ENCODE measurements around the gene SFTA2. TPM values are rescaled to one million over a fixed set of nuclear protein-coding genes. Genes with fewer than 3 reads are reported as not detected.

Gene SFTA2
- total and polyA plus RNA-seq, 3 donors from 2014 or later = 0.94 TPM; not detected in 2

DNA sequence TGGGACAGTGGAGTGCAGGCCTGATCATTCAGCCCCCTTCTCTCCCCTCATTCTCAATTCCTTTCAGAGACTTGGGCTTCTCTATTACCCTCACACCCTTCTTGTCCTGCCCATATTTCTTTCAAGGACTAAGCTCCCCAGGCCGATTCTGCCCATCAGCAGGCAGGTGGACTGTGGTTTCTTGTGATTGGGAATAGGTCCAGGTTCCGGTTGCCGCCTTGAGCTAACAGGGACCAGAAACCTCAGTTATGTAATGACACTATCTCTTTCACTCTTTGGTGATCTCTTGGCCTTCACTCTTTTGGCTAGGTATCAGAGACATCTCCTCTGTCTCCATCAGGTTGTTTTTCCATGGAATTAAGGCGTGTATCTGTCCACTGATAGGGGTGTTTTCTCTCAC lies 15.3 kb upstream of the SFTA2 start:
- Histone ChIP-seq H3K36me3 (ENCODE audit: low read depth, missing control alignments) (no peaks in the 10 kb centered on the region), H3K27me3 (no peaks in the 10 kb centered on the region), H3K27ac (no peak overlapping the region), H3K4me1 (no peaks in the 10 kb centered on the region), H3K4me3 (no peak overlapping the region), H3K9me3 (no peaks in the 10 kb centered on the region)
- 84 to 93% methylated on average over 4 of the region's 4 CpGs for WGBS, 2 donors
- TF ChIP-seq, protein P1, sequence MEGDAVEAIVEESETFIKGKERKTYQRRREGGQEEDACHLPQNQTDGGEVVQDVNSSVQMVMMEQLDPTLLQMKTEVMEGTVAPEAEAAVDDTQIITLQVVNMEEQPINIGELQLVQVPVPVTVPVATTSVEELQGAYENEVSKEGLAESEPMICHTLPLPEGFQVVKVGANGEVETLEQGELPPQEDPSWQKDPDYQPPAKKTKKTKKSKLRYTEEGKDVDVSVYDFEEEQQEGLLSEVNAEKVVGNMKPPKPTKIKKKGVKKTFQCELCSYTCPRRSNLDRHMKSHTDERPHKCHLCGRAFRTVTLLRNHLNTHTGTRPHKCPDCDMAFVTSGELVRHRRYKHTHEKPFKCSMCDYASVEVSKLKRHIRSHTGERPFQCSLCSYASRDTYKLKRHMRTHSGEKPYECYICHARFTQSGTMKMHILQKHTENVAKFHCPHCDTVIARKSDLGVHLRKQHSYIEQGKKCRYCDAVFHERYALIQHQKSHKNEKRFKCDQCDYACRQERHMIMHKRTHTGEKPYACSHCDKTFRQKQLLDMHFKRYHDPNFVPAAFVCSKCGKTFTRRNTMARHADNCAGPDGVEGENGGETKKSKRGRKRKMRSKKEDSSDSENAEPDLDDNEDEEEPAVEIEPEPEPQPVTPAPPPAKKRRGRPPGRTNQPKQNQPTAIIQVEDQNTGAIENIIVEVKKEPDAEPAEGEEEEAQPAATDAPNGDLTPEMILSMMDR (IDR thresholded peaks at IDR 0.05) = no peak
- no peak for TF ChIP-seq POLR2A (IDR thresholded peaks at IDR 0.05)
- intact Hi-C loops (cut with DNase I; ENCODE audit: low total_unique reads) = no loop called here
- no peak for DNase-seq

DNA sequence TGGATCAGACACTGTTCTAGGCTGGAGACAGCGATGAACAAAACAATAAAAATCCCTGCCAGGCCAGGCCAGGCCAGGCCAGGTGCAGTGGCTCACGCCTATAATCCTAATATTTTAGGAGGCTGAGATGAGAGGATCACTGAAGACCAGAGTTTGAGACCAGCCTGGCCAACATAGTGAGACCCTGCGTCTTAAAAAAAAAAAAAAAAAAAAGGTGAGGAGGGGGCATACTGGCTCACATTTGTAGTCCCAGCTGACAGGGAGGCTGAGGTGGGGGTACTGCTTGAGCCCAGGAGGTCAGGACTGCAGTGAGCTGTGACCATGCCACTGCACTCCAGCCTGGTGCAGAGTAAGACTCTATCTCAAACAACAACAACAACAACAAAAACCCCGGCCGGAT lies 13.3 kb upstream of the SFTA2 start:
- intact Hi-C loops (cut with DNase I; ENCODE audit: low total_unique reads) = no loop called here
- no peaks in the 10 kb centered on the region for H3K27me3 ChIP-seq
- no peaks in the 10 kb centered on the region for H3K9me3 ChIP-seq
- 96 to 97% methylated on average over 5 of the region's 5 CpGs for WGBS, 2 donors
- no peaks in the 10 kb centered on the region for H3K4me1 ChIP-seq
- no peak overlapping the region for H3K4me3 ChIP-seq
- no peak for TF ChIP-seq POLR2A (IDR thresholded peaks at IDR 0.05)
- TF ChIP-seq, protein P1 (IDR thresholded peaks at IDR 0.05) = no peak
- no peak for DNase-seq
- H3K36me3 ChIP-seq (ENCODE audit: low read depth, missing control alignments) = no peaks in the 10 kb centered on the region
- H3K27ac ChIP-seq = no peak overlapping the region

DNA sequence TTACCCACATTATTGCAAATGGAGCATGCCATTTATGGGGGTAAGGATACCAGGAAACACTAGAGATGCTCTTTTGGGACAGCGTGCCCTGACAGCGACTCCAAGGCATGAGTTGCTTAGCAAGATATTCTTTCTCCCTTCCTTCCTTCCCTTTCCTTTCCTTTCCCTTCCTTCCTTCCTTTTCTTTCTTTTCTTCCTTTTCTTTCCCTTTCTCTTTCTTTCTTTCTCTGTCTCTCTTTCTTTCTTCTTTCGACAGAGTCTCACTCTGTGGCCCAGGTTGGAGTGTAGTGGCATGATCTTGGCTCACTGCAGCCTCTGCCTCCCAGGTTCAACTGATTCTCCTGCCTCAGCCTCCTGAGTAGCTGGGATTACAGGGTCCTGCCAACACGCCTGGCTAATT lies 12.1 kb upstream of the SFTA2 start:
- TF ChIP-seq, protein P1 (IDR thresholded peaks at IDR 0.05) = no peak
- no peak for TF ChIP-seq POLR2A (IDR thresholded peaks at IDR 0.05)
- Histone ChIP-seq H3K27me3 (no peaks in the 10 kb centered on the region), H3K27ac (no peak overlapping the region), H3K4me1 (no peaks in the 10 kb centered on the region), H3K4me3 (no peak overlapping the region), H3K9me3 (no peaks in the 10 kb centered on the region), H3K36me3 (ENCODE audit: low read depth, missing control alignments) (no peaks in the 10 kb centered on the region)
- no peak for DNase-seq
- WGBS, 2 donors = 93% methylated on average over 4 of the region's 4 CpGs
- intact Hi-C loops (cut with DNase I; ENCODE audit: low total_unique reads) = no loop called here

DNA sequence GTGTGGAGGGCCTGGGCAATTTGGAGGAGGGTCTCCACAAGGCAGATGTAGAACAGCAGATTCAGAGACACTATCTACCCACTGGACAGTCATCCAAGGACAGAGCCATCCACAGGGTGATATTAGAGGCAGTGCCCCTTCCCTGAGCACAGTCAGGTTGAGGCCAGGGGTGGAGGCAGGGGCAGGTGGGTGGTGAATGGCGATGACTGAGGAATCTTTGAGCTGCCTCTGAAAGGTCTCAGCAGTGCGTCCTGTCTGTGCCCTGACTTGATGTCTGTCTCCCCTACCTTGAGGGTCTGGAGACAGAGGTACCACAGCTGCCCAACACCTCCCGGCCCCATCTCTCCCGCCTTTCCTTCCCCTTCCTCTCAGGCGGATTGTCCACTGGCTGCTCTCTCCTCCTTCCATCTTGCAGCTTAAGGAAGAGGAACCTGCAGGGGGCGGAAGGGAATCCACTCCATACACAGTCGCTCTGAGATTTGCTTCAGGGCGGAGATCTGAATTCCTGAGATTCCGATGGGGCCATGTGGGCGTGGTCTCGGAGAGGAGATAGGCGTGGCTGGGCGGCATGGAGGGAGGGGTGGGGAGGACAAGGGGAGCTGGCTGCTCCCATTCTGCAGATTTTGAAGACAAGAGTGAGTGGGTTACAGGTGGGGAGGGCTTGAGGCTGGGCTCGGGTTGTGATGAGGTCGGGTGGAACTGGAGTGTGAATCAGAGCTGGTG lies 10.5 kb upstream of the SFTA2 start:
- no peak overlapping the region for H3K4me3 ChIP-seq
- H3K9me3 ChIP-seq = no peaks in the 10 kb centered on the region
- no peaks in the 10 kb centered on the region for H3K4me1 ChIP-seq
- intact Hi-C loops (cut with DNase I; ENCODE audit: low total_unique reads) = no loop called here
- H3K36me3 ChIP-seq (ENCODE audit: low read depth, missing control alignments) = no peaks in the 10 kb centered on the region
- WGBS, 2 donors = 12 to 13% methylated on average over 14 to 15 of the region's 15 CpGs
- H3K27me3 ChIP-seq = no peaks in the 10 kb centered on the region
- DNase-seq = peak; percentile 89
- TF ChIP-seq POLR2A (IDR thresholded peaks at IDR 0.05) = no peak
- TF ChIP-seq, protein P1 (IDR thresholded peaks at IDR 0.05) = peak in 2 of 3 experiments; percentile 25 to 44
- H3K27ac ChIP-seq = no peak overlapping the region
